HepG2 (cell line): Measurements from ENCODE around the gene ZNF467. TPM values are rescaled to one million over a fixed set of nuclear protein-coding genes. Genes with fewer than 3 reads are reported as not detected.

Experiments used
- EEA1 ChIP-seq: sonication (generic); formaldehyde crosslinking; IDR thresholded peaks from 2 replicates; pipeline ENCODE4 v1.5.1; 2020; ENCODE audit warnings: mild to moderate bottlenecking, missing genetic modification reagents, borderline replicate concordance
- GMEB1 ChIP-seq: sonication (generic); formaldehyde crosslinking; IDR thresholded peaks from 2 replicates; pipeline ENCODE4 v1.5.1; 2020; ENCODE audit warnings: missing genetic modification reagents, mild to moderate bottlenecking, borderline replicate concordance
- HMGXB4 ChIP-seq, 2 experiments: sonication (generic) in 1 of 2; formaldehyde crosslinking in 1 of 2; IDR thresholded peaks; 2 replicates each; pipeline versions ENCODE4 v1.4.0 to v1.6.1; 2018 to 2020; ENCODE audit warnings: missing genetic modification reagents in 2 of 2, borderline replicate concordance in 1 of 2, low read depth in 1 of 2, mild to moderate bottlenecking in 1 of 2, missing biosample characterization in 1 of 2
- HNF1B ChIP-seq: sonication (generic); formaldehyde crosslinking; IDR thresholded peaks from 2 replicates; pipeline ENCODE4 v1.5.1; 2020; ENCODE audit warnings: mild to moderate bottlenecking, moderate library complexity, missing genetic modification reagents
- HNRNPL ChIP-seq: fragments of 200-400 bp; formaldehyde crosslinking; IDR thresholded peaks from 2 replicates; pipeline ENCODE4 v1.6.1; 2017; ENCODE audit warnings: mild to moderate bottlenecking, low read depth, low read length
- NONO ChIP-seq, 2 experiments: fragments of 450-650 bp in 1 of 2; sonication (generic) in 1 of 2; formaldehyde crosslinking in 1 of 2; IDR thresholded peaks in 1 of 2; conservative IDR thresholded peaks in 1 of 2; 2 replicates each; pipeline versions ENCODE4 v1.6.1 to v1.8.0; 2017 to 2022; ENCODE audit warnings: mild to moderate bottlenecking in 1 of 2, missing genetic modification reagents in 1 of 2, moderate library complexity in 1 of 2
- RFX5 ChIP-seq: IDR thresholded peaks from 2 replicates; pipeline ENCODE4 v1.6.1; 2011; ENCODE audit warnings: low read depth, low read length, improper control_type of control experiment
- THAP9 ChIP-seq: sonication (generic); formaldehyde crosslinking; IDR thresholded peaks from 2 replicates; pipeline ENCODE4; 2020; ENCODE audit warnings: missing genetic modification reagents, mild to moderate bottlenecking, borderline replicate concordance
- TOPORS ChIP-seq: sonication (generic); formaldehyde crosslinking; IDR thresholded peaks from 2 replicates; pipeline ENCODE4 v1.8.0; 2023; ENCODE audit warnings: mild to moderate bottlenecking, missing genetic modification reagents
- UBTF ChIP-seq: sonication (generic); formaldehyde crosslinking; IDR thresholded peaks from 2 replicates; pipeline ENCODE4 v1.4.0; 2020; ENCODE audit warnings: mild to moderate bottlenecking, missing genetic modification reagents
- ZNF296 ChIP-seq: sonication (generic); formaldehyde crosslinking; conservative IDR thresholded peaks from 2 replicates; pipeline ENCODE4 v1.5.0; 2020; ENCODE audit warnings: mild to moderate bottlenecking, missing genetic modification reagents
- ZNF724P ChIP-seq: sonication (generic); formaldehyde crosslinking; IDR thresholded peaks from 2 replicates; pipeline ENCODE4 v1.8.0; 2022; ENCODE audit warnings: missing genetic modification reagents, borderline replicate concordance
- ZNF770 ChIP-seq: sonication (generic); formaldehyde crosslinking; IDR thresholded peaks from 2 replicates; pipeline ENCODE4 v1.5.0; 2020; ENCODE audit warnings: mild to moderate bottlenecking, missing genetic modification reagents
- polyA plus RNA-seq, 8 experiments: library from polyadenylated mRNA; depleted of rRNA in 3 of 8; stranded (reverse) in 7 of 8; unstranded in 1 of 8; fragments of >200 nt; fragmentation: Illumina TruSeq in 4 of 8; extraction: Trizol in 4 of 8; gene quantifications; 2 replicates each; pipeline versions ENCODE4 v1.2.1 to v1.2.3, GENCODE V29; 2011 to 2016; ENCODE audit warnings: low read depth in 4 of 8, missing spikeins in 1 of 8, mixed read lengths in 1 of 8; ENCODE audit not compliant: insufficient read depth in 1 of 8
- total RNA-seq, 5 experiments: library from RNA; depleted of rRNA; stranded (reverse); fragments of >200 nt; fragmentation: Illumina TruSeq; extraction: Trizol; gene quantifications; 2 replicates each; pipeline ENCODE4 v1.2.3, GENCODE V29; 2016; ENCODE audit warnings: low read depth in 1 of 5

The ZNF467 gene
- total and polyA plus RNA-seq, 2 of the 13 experiments (the other 11 are each of a cell fraction or from before 2014, with no cell fraction given), result 0.03 TPM; not detected in 1

GRCh38 chr7:149720372-149721083 is 52.9 kb downstream of the ZNF467 start (continued):
- TF ChIP-seq GMEB1 (CRISPR knock-in tag) (0 out of 2 replicates have a peak, but pooled peaks have one; percentile 24), TOPORS (CRISPR knock-in tag) (0 out of 2 replicates have a peak, but pooled peaks have one; percentile 18), ZNF296 (CRISPR knock-in tag) (peak; percentile 97), RFX5 (peak; percentile 42; the same call in 1 of the 2 replicates), THAP9 (CRISPR knock-in tag) (peak; percentile 27; the same call in 1 of the 2 replicates), ZNF724P (CRISPR knock-in tag) (no peak), NONO (IDR thresholded peaks at IDR 0.05) (no peak), NONO (CRISPR knock-in tag; conservative IDR thresholded peaks at IDR 0.05) (0 out of 2 replicates have a peak, but pooled peaks have one; percentile 31), HMGXB4 (CRISPR knock-in tag; IDR thresholded peaks at IDR 0.05; ENCODE audit: borderline replicate concordance in 1 of 2, low read depth in 1 of 2) (0 out of 4 replicates have a peak, but pooled peaks of 1 of the 2 experiments have one; percentile 36), ZNF770 (CRISPR knock-in tag) (peak; percentile 51; the same call in 1 of the 2 replicates), UBTF (0 out of 2 replicates have a peak, but pooled peaks have one; percentile 10), HNF1B (peak; percentile 84), EEA1 (peak; percentile 36; the same call in 1 of the 2 replicates), HNRNPL (peak; percentile 91)
